Fibroblast of lung (primary cell): ENCODE measurements around the gene MBNL2.

ENCODE experiments used
- EZH2 ChIP-seq: IDR thresholded peaks from 2 replicates; pipeline ENCODE4 v1.5.1; 2012; ENCODE audit warnings: low read length, control low read depth, mild to moderate bottlenecking; ENCODE audit errors: missing control alignments
- TF ChIP-seq, protein P1 (sequence below), 2 donors: IDR thresholded peaks in 1 of 2; conservative IDR thresholded peaks in 1 of 2; 1 replicate in 1 of 2; 2 replicates in 1 of 2; pipeline ENCODE4 v1.5.1; 2011 to 2012; ENCODE audit warnings: low read length in 2 of 2, control low read depth in 1 of 2, inconsistent platforms in 1 of 2, low read depth in 1 of 2, mild to moderate bottlenecking in 1 of 2

DNA sequence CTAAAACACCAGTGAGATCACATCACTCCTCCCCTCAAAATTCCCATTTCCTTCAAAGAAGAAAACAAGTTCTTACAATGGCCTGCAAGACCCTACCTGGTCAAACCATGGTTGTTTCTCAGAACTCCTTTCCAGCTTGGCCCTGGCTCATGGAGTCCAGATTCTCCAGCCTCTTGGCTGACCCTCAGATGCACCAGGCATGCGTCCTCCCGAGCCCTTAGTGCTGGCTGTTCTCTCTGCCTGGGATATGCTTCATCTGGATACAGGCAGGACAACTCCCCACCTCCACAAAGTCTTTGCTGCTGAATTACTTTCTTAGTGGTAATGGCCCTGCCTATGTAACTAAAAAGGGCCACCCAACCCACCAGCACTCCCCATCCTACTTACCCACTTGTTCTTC is 94.3 kb downstream of the MBNL2 start:
- TF ChIP-seq, protein P1, sequence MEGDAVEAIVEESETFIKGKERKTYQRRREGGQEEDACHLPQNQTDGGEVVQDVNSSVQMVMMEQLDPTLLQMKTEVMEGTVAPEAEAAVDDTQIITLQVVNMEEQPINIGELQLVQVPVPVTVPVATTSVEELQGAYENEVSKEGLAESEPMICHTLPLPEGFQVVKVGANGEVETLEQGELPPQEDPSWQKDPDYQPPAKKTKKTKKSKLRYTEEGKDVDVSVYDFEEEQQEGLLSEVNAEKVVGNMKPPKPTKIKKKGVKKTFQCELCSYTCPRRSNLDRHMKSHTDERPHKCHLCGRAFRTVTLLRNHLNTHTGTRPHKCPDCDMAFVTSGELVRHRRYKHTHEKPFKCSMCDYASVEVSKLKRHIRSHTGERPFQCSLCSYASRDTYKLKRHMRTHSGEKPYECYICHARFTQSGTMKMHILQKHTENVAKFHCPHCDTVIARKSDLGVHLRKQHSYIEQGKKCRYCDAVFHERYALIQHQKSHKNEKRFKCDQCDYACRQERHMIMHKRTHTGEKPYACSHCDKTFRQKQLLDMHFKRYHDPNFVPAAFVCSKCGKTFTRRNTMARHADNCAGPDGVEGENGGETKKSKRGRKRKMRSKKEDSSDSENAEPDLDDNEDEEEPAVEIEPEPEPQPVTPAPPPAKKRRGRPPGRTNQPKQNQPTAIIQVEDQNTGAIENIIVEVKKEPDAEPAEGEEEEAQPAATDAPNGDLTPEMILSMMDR (conservative IDR thresholded peaks at IDR 0.05 in 1 of 2, IDR thresholded peaks at IDR 0.05 in 1 of 2; ENCODE audit: low read depth in 1 of 2, low read length in 2 of 2) = no peak
- no peak for TF ChIP-seq EZH2
